ENCODE measurements around the gene C17orf58.

DNA sequence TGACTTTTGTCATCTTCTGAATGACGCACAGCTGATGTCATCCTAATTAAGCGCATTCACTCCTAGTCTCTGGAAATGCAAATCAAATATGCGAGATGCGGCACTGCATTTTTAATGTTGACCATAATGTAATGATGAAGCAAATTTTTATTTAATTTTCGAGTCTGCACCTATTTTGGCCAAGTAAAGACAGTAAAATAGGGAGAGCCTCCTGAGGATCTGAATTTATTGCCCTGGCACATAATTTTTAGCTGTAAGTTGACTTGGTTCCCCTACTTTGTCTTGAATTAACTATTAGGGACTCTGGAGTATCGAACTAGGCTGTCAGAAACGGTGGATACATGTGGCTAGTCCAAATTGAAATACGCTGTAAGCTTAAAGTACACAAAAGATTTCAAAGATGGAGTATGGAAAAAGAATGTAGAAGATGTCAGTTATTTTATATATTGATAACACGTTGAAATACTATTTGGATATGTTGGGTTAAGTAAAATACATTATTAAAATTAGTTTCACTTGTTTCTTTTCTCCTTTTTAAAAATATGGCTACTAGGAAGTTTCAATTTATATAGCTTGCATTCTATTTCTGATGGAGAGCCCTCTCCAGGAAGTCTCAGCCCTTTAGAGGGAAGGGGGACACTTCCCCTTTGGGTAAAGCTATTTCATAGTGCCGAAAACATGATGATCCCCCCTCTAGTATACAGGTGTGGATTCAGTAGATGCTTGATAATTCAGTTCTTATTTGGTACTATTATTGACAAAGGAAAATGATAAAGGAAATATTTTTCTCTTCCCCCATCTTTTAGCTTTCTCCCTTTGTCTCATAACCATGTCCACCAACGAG lies 40.3 kb upstream of the C17orf58 start:
- TF ChIP-seq, protein P1, sequence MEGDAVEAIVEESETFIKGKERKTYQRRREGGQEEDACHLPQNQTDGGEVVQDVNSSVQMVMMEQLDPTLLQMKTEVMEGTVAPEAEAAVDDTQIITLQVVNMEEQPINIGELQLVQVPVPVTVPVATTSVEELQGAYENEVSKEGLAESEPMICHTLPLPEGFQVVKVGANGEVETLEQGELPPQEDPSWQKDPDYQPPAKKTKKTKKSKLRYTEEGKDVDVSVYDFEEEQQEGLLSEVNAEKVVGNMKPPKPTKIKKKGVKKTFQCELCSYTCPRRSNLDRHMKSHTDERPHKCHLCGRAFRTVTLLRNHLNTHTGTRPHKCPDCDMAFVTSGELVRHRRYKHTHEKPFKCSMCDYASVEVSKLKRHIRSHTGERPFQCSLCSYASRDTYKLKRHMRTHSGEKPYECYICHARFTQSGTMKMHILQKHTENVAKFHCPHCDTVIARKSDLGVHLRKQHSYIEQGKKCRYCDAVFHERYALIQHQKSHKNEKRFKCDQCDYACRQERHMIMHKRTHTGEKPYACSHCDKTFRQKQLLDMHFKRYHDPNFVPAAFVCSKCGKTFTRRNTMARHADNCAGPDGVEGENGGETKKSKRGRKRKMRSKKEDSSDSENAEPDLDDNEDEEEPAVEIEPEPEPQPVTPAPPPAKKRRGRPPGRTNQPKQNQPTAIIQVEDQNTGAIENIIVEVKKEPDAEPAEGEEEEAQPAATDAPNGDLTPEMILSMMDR (conservative IDR thresholded peaks at IDR 0.05; ENCODE audit: low read depth, low read length) = no peak
- no peak for TF ChIP-seq EZH2 (IDR thresholded peaks at IDR 0.05; ENCODE audit: borderline replicate concordance, low read depth, low read length, poor library complexity, severe bottlenecking)
